PC-9 (cell line): ENCODE results near the gene TRPM5. TPM values are rescaled to one million over a fixed set of nuclear protein-coding genes. Genes with fewer than 3 reads are reported as not detected.

Source experiments
- BruUV-seq: library from RNA; stranded (reverse); fragments of 400-500 nt; replicated peaks from 2 replicates; lab custom pipeline; 2021; lab: Mats Ljungman, UMichigan
- CTCF ChIA-PET: fragments of 300-600 bp; sonication (Branson Sonifier 250); formaldehyde crosslinking; loops from one replicate; lab custom pipeline; 2022; ENCODE audit warnings: antibody characterized with exemption; lab: Charles Lee
- POLR2A ChIA-PET: fragments of 300-600 bp; sonication (Branson Sonifier 250); formaldehyde crosslinking; loops from one replicate; lab custom pipeline; 2022; ENCODE audit warnings: antibody characterized with exemption; ENCODE audit not compliant: unreplicated experiment; lab: Charles Lee
- DNase-seq, 2 experiments: peaks; one replicate each; pipeline versions ENCODE4 v3.0.0 to v3.0.0-alpha.2; 2015 to 2022; ENCODE audit warnings: mixed read lengths in 1 of 2
- H2AFZ ChIP-seq: fragments of 200-600 bp; sonication (generic); 2 replicates; pipeline ENCODE4 v1.8.1; 2017; ENCODE audit warnings: antibody characterized with exemption
- H3F3A ChIP-seq: fragments of 200-600 bp; sonication (generic); 2 replicates; pipeline ENCODE4 v1.8.1; 2017; ENCODE audit warnings: antibody characterized with exemption, mild to moderate bottlenecking, low read depth; ENCODE audit not compliant: insufficient read depth
- H3K27ac ChIP-seq: fragments of 200-600 bp; sonication (generic); 2 replicates; pipeline ENCODE4 v1.6.1; 2016; ENCODE audit warnings: mixed run types
- H3K27me3 ChIP-seq: fragments of 200-600 bp; sonication (generic); 2 replicates; pipeline ENCODE4 v1.6.1; 2016; ENCODE audit warnings: low read depth, mixed run types; ENCODE audit not compliant: insufficient read depth
- H3K36me3 ChIP-seq: fragments of 200-600 bp; sonication (generic); 2 replicates; pipeline ENCODE4 v1.6.1; 2016; ENCODE audit warnings: low read depth, mixed run types
- H3K4me1 ChIP-seq: fragments of 200-600 bp; sonication (generic); replicated peaks from 2 replicates; pipeline ENCODE4 v1.6.1; 2016; ENCODE audit warnings: mixed run types; ENCODE audit not compliant: insufficient read depth
- H3K4me2 ChIP-seq: fragments of 200-600 bp; sonication (generic); 2 replicates; pipeline ENCODE4 v1.6.1; 2017; ENCODE audit warnings: mixed run types
- H3K4me3 ChIP-seq: fragments of 200-600 bp; sonication (generic); 2 replicates; pipeline ENCODE4 v1.6.1; 2016; ENCODE audit warnings: mixed run types
- H3K79me2 ChIP-seq: fragments of 200-600 bp; sonication (generic); 2 replicates; pipeline ENCODE4 v1.6.1; 2017; ENCODE audit warnings: low read depth, mixed run types
- H3K9me2 ChIP-seq: fragments of 200-600 bp; sonication (generic); 2 replicates; pipeline ENCODE4 v1.8.1; 2017; ENCODE audit warnings: mild to moderate bottlenecking; ENCODE audit not compliant: insufficient read depth
- H3K9me3 ChIP-seq: fragments of 200-600 bp; sonication (generic); 2 replicates; pipeline ENCODE4 v1.8.1; 2016; ENCODE audit warnings: low read depth; ENCODE audit not compliant: insufficient read depth
- H4K20me1 ChIP-seq: fragments of 200-600 bp; sonication (generic); 2 replicates; pipeline ENCODE4 v1.8.1; 2017; ENCODE audit not compliant: insufficient read depth
- EZH2 ChIP-seq: fragments of 200-600 bp; sonication (generic); IDR thresholded peaks from 2 replicates; pipeline ENCODE4 v1.8.0; 2017; ENCODE audit warnings: antibody characterized with exemption, low read depth
- intact Hi-C: fragments of 100-400 bp; cut with micrococcal nuclease; formaldehyde crosslinking; loops from one replicate; pipeline ENCODE4 v1.10.0; 2022; ENCODE audit not compliant: unreplicated experiment
- total RNA-seq: library from RNA; stranded (reverse); gene quantifications from 2 replicates; pipeline ENCODE4 v1.2.3, GENCODE V29; 2021
- TF ChIP-seq, protein P1 (sequence below): fragments of 200-600 bp; sonication (generic); conservative IDR thresholded peaks from 2 replicates; pipeline ENCODE4 v1.6.1; 2017; ENCODE audit warnings: mixed run types, antibody characterized with exemption, mild to moderate bottlenecking, moderate library complexity

TRPM5 gene
- total RNA-seq, 1 experiment from 2014 or later: not detected

DNA sequence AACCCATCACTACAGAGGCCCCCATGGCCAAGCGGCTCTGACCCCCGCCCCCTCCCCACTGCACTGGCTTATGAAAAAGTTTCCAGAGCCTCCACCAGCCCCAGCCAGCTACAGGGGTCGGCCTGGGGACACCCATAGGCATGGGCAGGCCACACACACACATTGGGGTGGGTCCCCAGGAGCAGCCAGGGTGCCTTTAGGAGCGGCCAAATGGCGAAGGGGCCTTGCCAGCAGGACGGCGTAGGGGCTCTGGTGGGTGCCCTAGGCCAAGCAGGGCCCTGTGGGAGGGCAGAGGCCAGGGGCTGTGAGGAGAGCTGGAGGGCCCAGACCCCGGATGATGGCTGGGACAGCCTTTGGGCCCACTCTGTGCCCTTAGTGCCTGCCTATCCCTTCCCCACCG is 33.7 kb downstream of the TRPM5 start:
- Histone ChIP-seq H3K4me3 (no peak overlapping the region), H3K4me2 (no peak overlapping the region), H3K4me1 (no peaks in the 10 kb centered on the region), H4K20me1 (no peaks in the 10 kb centered on the region), H3K36me3 (no peaks in the 10 kb centered on the region), H3K9me3 (no peaks in the 10 kb centered on the region), H3K27ac (no peak overlapping the region), H3K79me2 (no peaks in the 10 kb centered on the region), H3K27me3 (0 out of 2 replicates have a peak, but pooled peaks cover 4% of the 10 kb centered on the region), H3F3A (no peaks in the 10 kb centered on the region), H3K9me2 (no peaks in the 10 kb centered on the region), H2AFZ (no peak overlapping the region)
- no peak for DNase-seq
- TF ChIP-seq, protein P1, sequence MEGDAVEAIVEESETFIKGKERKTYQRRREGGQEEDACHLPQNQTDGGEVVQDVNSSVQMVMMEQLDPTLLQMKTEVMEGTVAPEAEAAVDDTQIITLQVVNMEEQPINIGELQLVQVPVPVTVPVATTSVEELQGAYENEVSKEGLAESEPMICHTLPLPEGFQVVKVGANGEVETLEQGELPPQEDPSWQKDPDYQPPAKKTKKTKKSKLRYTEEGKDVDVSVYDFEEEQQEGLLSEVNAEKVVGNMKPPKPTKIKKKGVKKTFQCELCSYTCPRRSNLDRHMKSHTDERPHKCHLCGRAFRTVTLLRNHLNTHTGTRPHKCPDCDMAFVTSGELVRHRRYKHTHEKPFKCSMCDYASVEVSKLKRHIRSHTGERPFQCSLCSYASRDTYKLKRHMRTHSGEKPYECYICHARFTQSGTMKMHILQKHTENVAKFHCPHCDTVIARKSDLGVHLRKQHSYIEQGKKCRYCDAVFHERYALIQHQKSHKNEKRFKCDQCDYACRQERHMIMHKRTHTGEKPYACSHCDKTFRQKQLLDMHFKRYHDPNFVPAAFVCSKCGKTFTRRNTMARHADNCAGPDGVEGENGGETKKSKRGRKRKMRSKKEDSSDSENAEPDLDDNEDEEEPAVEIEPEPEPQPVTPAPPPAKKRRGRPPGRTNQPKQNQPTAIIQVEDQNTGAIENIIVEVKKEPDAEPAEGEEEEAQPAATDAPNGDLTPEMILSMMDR: no peak
- no peak for TF ChIP-seq EZH2
- intact Hi-C loops: no loop called here
- no TSS peak for BruUV-seq
- ChIA-PET CTCF (no interaction called here), POLR2A (no interaction called here)

DNA sequence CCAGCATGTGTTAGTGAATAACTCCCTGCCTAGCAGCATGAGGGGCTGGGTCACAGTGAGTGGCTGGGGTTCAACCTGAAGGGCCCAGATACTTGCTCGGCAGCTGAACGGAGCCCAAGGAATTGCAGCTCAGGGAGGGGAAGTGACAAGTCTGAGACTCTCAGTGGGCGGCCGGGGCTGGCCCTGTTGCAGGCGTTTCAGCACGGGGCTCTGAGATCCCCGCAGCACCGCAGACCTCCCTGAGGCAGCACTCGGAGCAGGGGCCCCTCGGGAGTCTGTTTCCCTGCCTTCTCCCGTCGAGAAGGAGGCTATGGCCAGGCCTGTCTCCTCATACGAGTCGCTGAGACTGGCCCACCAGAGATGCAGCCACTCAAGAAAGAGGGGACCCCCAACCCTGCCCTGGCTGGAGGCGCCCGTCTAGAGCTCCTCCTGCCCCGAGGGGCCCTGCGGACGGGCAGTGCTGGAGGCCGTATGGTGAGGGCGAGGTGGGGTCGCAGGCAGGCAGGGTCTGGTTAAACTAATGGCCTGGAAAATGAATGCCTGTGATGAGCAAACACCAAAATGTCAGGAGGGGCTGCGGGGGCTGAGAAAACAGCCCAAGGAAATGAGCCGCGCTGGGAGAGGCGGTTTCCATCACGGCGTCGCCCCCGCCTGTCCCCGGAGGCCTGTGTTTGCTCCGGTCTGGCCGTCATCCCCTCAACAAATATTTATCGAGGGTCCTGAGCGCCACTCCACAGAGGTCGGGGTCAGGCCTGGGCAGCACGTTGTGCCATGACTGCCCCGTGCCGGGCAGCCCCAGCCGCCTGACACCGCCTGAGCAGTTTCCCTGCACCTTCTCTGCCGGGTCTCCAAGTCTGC is 34.5 kb downstream of the TRPM5 start:
- intact Hi-C loops: no loop called here
- no TSS peak for BruUV-seq
- Histone ChIP-seq H3K4me1 (no peaks in the 10 kb centered on the region), H3K4me3 (no peak overlapping the region), H3K4me2 (no peak overlapping the region), H3K9me3 (no peaks in the 10 kb centered on the region), H3K27ac (no peak overlapping the region), H3K36me3 (no peaks in the 10 kb centered on the region), H3K9me2 (no peaks in the 10 kb centered on the region), H2AFZ (no peak overlapping the region), H3F3A (no peaks in the 10 kb centered on the region), H3K27me3 (0 out of 2 replicates have a peak, but pooled peaks cover 4% of the 10 kb centered on the region), H4K20me1 (no peaks in the 10 kb centered on the region), H3K79me2 (no peaks in the 10 kb centered on the region)
- TF ChIP-seq, protein P1: no peak
- TF ChIP-seq EZH2: no peak
- ChIA-PET CTCF (no interaction called here), POLR2A (no interaction called here)
- no peak for DNase-seq

GRCh38 chr11:2409126-2409525 is 35.2 kb downstream of the TRPM5 start:
- BruUV-seq: no TSS peak
- ChIA-PET CTCF (no interaction called here), POLR2A (no interaction called here)
- Histone ChIP-seq H3K36me3 (no peaks in the 10 kb centered on the region), H3F3A (no peaks in the 10 kb centered on the region), H3K79me2 (no peaks in the 10 kb centered on the region), H3K27me3 (0 out of 2 replicates have a peak, but pooled peaks cover 4% of the 10 kb centered on the region), H3K27ac (no peak overlapping the region), H3K4me2 (no peak overlapping the region), H3K4me3 (no peak overlapping the region), H3K9me3 (no peaks in the 10 kb centered on the region), H4K20me1 (no peaks in the 10 kb centered on the region), H2AFZ (no peak overlapping the region), H3K9me2 (no peaks in the 10 kb centered on the region), H3K4me1 (no peaks in the 10 kb centered on the region)
- TF ChIP-seq, protein P1: no peak
- TF ChIP-seq EZH2: no peak
- DNase-seq: no peak
- intact Hi-C loops: no loop called here
